ENCODE data around the gene NRXN3. TPM values are rescaled to one million over a fixed set of nuclear protein-coding genes. Genes with fewer than 3 reads are reported as not detected.

NRXN3 gene
- total and polyA plus RNA-seq, 2 experiments from 2014 or later, result 1.0 to 1.8 TPM

DNA sequence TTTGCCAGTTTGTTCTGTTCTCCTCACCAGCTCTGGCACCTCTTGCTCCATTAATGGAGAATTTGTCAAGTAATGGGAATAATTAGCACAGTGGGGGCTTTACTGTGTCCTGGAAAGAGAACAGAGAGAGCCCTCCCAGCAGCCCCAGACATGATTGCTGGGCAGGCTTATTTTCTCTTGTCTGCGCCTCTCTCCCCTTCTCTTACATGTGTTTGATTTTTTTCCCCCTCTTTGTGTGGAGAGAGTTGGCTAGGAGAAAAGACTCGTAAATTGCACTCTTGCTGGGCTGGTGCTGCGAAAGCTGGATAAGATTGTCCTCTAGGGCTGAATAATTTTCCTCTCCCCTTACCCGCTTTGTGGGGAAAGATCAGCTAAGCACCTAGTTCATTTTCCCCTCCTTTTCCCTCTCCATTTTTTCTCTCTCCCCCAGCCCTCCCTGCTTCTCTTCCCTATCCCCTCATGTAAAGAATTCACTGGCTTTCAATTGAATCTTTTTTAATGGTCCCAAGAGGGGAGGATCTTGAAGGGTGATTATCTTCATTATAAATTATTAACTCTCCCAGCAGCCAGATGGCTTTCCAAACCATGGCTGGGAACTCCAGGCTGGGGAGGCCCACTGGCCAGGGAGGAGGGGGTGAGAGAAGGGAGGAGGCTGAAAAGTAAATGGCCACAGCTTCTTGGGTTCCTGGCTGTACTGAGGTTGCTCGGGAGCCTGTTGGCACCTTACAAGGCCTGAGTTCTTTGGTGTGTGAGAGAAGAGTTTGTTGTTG is 62.2 kb downstream of the NRXN3 start (continued):
- TF ChIP-seq, protein P1, sequence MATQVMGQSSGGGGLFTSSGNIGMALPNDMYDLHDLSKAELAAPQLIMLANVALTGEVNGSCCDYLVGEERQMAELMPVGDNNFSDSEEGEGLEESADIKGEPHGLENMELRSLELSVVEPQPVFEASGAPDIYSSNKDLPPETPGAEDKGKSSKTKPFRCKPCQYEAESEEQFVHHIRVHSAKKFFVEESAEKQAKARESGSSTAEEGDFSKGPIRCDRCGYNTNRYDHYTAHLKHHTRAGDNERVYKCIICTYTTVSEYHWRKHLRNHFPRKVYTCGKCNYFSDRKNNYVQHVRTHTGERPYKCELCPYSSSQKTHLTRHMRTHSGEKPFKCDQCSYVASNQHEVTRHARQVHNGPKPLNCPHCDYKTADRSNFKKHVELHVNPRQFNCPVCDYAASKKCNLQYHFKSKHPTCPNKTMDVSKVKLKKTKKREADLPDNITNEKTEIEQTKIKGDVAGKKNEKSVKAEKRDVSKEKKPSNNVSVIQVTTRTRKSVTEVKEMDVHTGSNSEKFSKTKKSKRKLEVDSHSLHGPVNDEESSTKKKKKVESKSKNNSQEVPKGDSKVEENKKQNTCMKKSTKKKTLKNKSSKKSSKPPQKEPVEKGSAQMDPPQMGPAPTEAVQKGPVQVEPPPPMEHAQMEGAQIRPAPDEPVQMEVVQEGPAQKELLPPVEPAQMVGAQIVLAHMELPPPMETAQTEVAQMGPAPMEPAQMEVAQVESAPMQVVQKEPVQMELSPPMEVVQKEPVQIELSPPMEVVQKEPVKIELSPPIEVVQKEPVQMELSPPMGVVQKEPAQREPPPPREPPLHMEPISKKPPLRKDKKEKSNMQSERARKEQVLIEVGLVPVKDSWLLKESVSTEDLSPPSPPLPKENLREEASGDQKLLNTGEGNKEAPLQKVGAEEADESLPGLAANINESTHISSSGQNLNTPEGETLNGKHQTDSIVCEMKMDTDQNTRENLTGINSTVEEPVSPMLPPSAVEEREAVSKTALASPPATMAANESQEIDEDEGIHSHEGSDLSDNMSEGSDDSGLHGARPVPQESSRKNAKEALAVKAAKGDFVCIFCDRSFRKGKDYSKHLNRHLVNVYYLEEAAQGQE (IDR thresholded peaks at IDR 0.05; ENCODE audit: unreplicated experiment), result no peak
- TF ChIP-seq EZH2phosphoT487 (IDR thresholded peaks at IDR 0.05; ENCODE audit: unreplicated experiment), result no peak
- TF ChIP-seq CREB1 (CRISPR knock-in tag; IDR thresholded peaks at IDR 0.05; ENCODE audit: low read depth), result no peak
- no peak for TF ChIP-seq POLR2AphosphoS5 (IDR thresholded peaks at IDR 0.05; ENCODE audit: low read depth)
- TF ChIP-seq ZNF462 (CRISPR knock-in tag; IDR thresholded peaks at IDR 0.05), result no peak
- TF ChIP-seq JUNB (IDR thresholded peaks at IDR 0.05; ENCODE audit: unreplicated experiment), result no peak

All from GM23338 (cell line).